K562 (cell line): ENCODE measurements around the gene FGF10.

Source experiments
- ETV6 ChIP-seq, 3 experiments: fragments of 150-350 bp in 1 of 3; sonication (generic) in 1 of 3; formaldehyde crosslinking in 1 of 3; IDR thresholded peaks; 2 replicates each; pipeline versions ENCODE4 v1.6.1 to v1.8.0; 2014 to 2022; ENCODE audit warnings: borderline replicate concordance in 2 of 3, low read depth in 2 of 3, antibody characterized with exemption in 1 of 3, low read length in 1 of 3, mild to moderate bottlenecking in 1 of 3, missing genetic modification reagents in 1 of 3
- MLLT1 ChIP-seq, 2 experiments: fragments of 450-650 bp; IDR thresholded peaks; 2 replicates each; pipeline ENCODE4 v1.6.1; 2016
- PTTG1 ChIP-seq: fragments of 450-650 bp; IDR thresholded peaks from 2 replicates; pipeline ENCODE4 v1.6.1; 2016; ENCODE audit warnings: low read depth, mild to moderate bottlenecking, missing genetic modification characterization, missing compliant biosample characterization
- ZNF224 ChIP-seq: sonication (generic); formaldehyde crosslinking; IDR thresholded peaks from 2 replicates; pipeline ENCODE4 v1.8.0; 2022; ENCODE audit warnings: mild to moderate bottlenecking, missing genetic modification reagents

GRCh38 chr5:44390351-44390750 lies 1.1 kb upstream of the FGF10 start:
- TF ChIP-seq ZNF224 (CRISPR knock-in tag) (no peak), ETV6 (IDR thresholded peaks at IDR 0.05; ENCODE audit: borderline replicate concordance in 1 of 2, low read depth in 2 of 2, low read length in 1 of 2) (no peak), ETV6 (CRISPR knock-in tag; IDR thresholded peaks at IDR 0.05; ENCODE audit: borderline replicate concordance) (no peak), PTTG1 (tag) (no peak), MLLT1 (IDR thresholded peaks at IDR 0.05) (no peak)
